Body of pancreas (tissue), 4 donors: ENCODE data around the gene ATP6V1F. TPM values are rescaled to one million over a fixed set of nuclear protein-coding genes. Genes with fewer than 3 reads are reported as not detected.

ENCODE experiments used
- ATAC-seq: fragments of 150-250 bp; one replicate; pipeline ENCODE4 v1.9.1; 2016
- DNase-seq, 4 donors: peaks; one replicate each; pipeline ENCODE4 v3.0.0-alpha.2; 2019
- H3K27ac ChIP-seq, 4 donors: fragments of 200-600 bp; sonication (generic); 1 replicate in 3 of 4; 2 replicates in 1 of 4; pipeline versions ENCODE4 v1.5.1 to v1.6.1; 2016 to 2019; ENCODE audit warnings: mild to moderate bottlenecking in 1 of 4, mixed read lengths in 1 of 4, moderate library complexity in 1 of 4
- H3K27me3 ChIP-seq, 2 donors: fragments of 200-600 bp; sonication (generic); one replicate each; pipeline ENCODE4 v1.6.0; 2016; ENCODE audit warnings: mild to moderate bottlenecking in 1 of 2
- H3K36me3 ChIP-seq, 2 donors: fragments of 200-600 bp; sonication (generic); replicated peaks in 1 of 2; 2 replicates each; pipeline ENCODE4 v1.5.1; 2016; ENCODE audit warnings: low read depth in 2 of 2; ENCODE audit not compliant: insufficient read depth in 1 of 2
- H3K4me1 ChIP-seq: fragments of 200-600 bp; sonication (generic); one replicate; pipeline ENCODE4 v1.6.0; 2016
- H3K4me3 ChIP-seq, 2 donors: fragments of 200-600 bp; sonication (generic); 1 replicate in 1 of 2; 2 replicates in 1 of 2; pipeline ENCODE4 v1.5.1; 2016 to 2019
- H3K9me3 ChIP-seq, 3 donors: fragments of 200-600 bp; sonication (generic); 1 replicate in 2 of 3; 2 replicates in 1 of 3; pipeline ENCODE4 v1.5.1; 2016
- POLR2A ChIP-seq, 3 donors: fragments of 450-650 bp; IDR thresholded peaks; one replicate each; pipeline ENCODE4 v1.6.1; 2016; ENCODE audit warnings: antibody characterized with exemption in 3 of 3, mild to moderate bottlenecking in 2 of 3
- WGBS, 2 donors: methylation state at CpG; one replicate each; pipeline ENCODE4 v1.1.5; 2017; 5-methylcytosine and 5-hydroxymethylcytosine counted together
- intact Hi-C: fragments of 100-400 bp; cut with DNase I; formaldehyde crosslinking; loops from one replicate; pipeline ENCODE4 v1.15.1; 2023
- total RNA-seq, 2 donors: library from RNA; depleted of rRNA; stranded (reverse); fragments of >200 nt; gene quantifications; one replicate each; pipeline ENCODE4 v1.1.0, GENCODE V29; 2016
- TF ChIP-seq, protein P1 (sequence below), 7 experiments: fragments of 450-650 bp in 4 of 7; fragments of 200-600 bp in 3 of 7; sonication (generic) in 3 of 7; IDR thresholded peaks; one replicate each; pipeline ENCODE4 v1.5.1; 2016 to 2019; ENCODE audit warnings: antibody characterized with exemption in 7 of 7

Gene ATP6V1F
- total RNA-seq, 2 donors from 2014 or later = 36.3 to 45.8 TPM

GRCh38 chr7:128878226-128879105 is 15.8 kb downstream of the ATP6V1F start:
- WGBS, 2 donors = 81 to 83% methylated on average over 9 to 14 of the region's 14 CpGs
- ATAC-seq (no peak), DNase-seq (no peak)
- Histone ChIP-seq H3K4me1 (peaks cover 2% of the 10 kb centered on the region), H3K9me3 (no peaks in the 10 kb centered on the region), H3K27me3 (no peaks in the 10 kb centered on the region), H3K27ac (no peak overlapping the region), H3K4me3 (no peak overlapping the region), H3K36me3 (no peaks in the 10 kb centered on the region)
- intact Hi-C loops = no loop called here
- TF ChIP-seq POLR2A (IDR thresholded peaks at IDR 0.05) = no peak
- TF ChIP-seq, protein P1, sequence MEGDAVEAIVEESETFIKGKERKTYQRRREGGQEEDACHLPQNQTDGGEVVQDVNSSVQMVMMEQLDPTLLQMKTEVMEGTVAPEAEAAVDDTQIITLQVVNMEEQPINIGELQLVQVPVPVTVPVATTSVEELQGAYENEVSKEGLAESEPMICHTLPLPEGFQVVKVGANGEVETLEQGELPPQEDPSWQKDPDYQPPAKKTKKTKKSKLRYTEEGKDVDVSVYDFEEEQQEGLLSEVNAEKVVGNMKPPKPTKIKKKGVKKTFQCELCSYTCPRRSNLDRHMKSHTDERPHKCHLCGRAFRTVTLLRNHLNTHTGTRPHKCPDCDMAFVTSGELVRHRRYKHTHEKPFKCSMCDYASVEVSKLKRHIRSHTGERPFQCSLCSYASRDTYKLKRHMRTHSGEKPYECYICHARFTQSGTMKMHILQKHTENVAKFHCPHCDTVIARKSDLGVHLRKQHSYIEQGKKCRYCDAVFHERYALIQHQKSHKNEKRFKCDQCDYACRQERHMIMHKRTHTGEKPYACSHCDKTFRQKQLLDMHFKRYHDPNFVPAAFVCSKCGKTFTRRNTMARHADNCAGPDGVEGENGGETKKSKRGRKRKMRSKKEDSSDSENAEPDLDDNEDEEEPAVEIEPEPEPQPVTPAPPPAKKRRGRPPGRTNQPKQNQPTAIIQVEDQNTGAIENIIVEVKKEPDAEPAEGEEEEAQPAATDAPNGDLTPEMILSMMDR (IDR thresholded peaks at IDR 0.05) = no peak

GRCh38 chr7:128879461-128879938 is 16.8 kb downstream of the ATP6V1F start:
- Histone ChIP-seq H3K4me1 (peaks cover 7% of the 10 kb centered on the region), H3K36me3 (no peaks in the 10 kb centered on the region), H3K4me3 (no peak overlapping the region), H3K27me3 (no peaks in the 10 kb centered on the region), H3K9me3 (no peaks in the 10 kb centered on the region), H3K27ac (no peak overlapping the region)
- DNase-seq = no peak
- no peak for ATAC-seq
- intact Hi-C loops = no loop called here
- WGBS, 2 donors = 30 to 69% methylated on average over 2 to 17 of the region's 19 CpGs
- TF ChIP-seq, protein P1 (IDR thresholded peaks at IDR 0.05) = no peak
- no peak for TF ChIP-seq POLR2A (IDR thresholded peaks at IDR 0.05)

GRCh38 chr7:128879939-128880746 is 17.5 kb downstream of the ATP6V1F start:
- no peaks in the 10 kb centered on the region for H3K27me3 ChIP-seq
- 28 to 31% methylated on average over 17 to 30 of the region's 31 CpGs for WGBS, 2 donors
- intact Hi-C loops = loop anchor here (5.0 to 10.0 kb wide), 2 partner anchors 268 to 405 kb away; partner anchors contain the start of gene METTL2B
- peaks cover 7% of the 10 kb centered on the region for H3K4me1 ChIP-seq
- no peaks in the 10 kb centered on the region for H3K36me3 ChIP-seq
- DNase-seq (peak; percentile 69 to 83 (median 76)), ATAC-seq (peak; percentile 93)
- H3K4me3 ChIP-seq = no peak overlapping the region
- no peak overlapping the region for H3K27ac ChIP-seq
- no peak for TF ChIP-seq POLR2A (IDR thresholded peaks at IDR 0.05)
- TF ChIP-seq, protein P1 (IDR thresholded peaks at IDR 0.05) = peak; percentile 71 to 91 (median 85)
- H3K9me3 ChIP-seq = no peaks in the 10 kb centered on the region

GRCh38 chr7:128880791-128881457 is 18.3 kb downstream of the ATP6V1F start:
- H3K27me3 ChIP-seq = no peaks in the 10 kb centered on the region

More at GRCh38 chr7:128880791-128881457, 18.3 kb downstream of the ATP6V1F start:
- no peaks in the 10 kb centered on the region for H3K9me3 ChIP-seq
- 71 to 78% methylated on average over 11 of the region's 11 CpGs for WGBS, 2 donors
- DNase-seq (no peak), ATAC-seq (no peak)
- peaks cover 7% of the 10 kb centered on the region for H3K4me1 ChIP-seq
- H3K4me3 ChIP-seq = no peak overlapping the region
- no peaks in the 10 kb centered on the region for H3K36me3 ChIP-seq
- no peak overlapping the region for H3K27ac ChIP-seq
- intact Hi-C loops = loop anchor here (5.0 to 10.0 kb wide), 2 partner anchors 269 to 406 kb away; partner anchors contain the start of gene METTL2B
- TF ChIP-seq, protein P1 (IDR thresholded peaks at IDR 0.05) = no peak
- TF ChIP-seq POLR2A (IDR thresholded peaks at IDR 0.05) = no peak
